ENCODE results near the gene TSPAN13.

Gene TSPAN13

DNA sequence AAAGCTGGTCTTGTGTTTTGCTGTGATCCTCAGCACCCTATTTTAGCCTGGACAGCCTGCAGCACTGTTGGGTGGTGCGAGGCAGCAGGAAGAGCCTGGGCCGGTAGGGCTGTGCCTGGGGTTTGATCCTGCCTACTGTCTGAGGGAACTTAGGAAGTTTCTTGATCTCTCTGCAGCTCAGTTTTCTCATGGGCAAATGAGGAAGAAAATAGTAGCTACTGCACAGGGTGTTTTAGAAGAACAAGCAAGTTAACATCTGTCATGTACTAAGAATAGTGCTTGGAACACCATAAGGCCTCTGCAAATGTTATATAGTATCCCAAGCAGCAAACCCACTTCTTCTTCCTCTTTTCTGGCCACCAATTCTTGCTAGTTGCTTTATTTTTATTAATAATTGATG is 63.3 kb downstream of the TSPAN13 start:
- Histone ChIP-seq H3K4me1 (ENCODE audit: control insufficient read depth in 5 of 5, insufficient read depth in 5 of 5, low read length in 5 of 5) (peaks cover 0 to 4% (median 3%) of the 10 kb centered on the region in 5 donors), H3K9me3 (ENCODE audit: control insufficient read depth in 5 of 5, low read length in 5 of 5) (peaks cover 0 to 2% (median 0%) of the 10 kb centered on the region in 5 donors), H3K27ac (ENCODE audit: low read depth, low read length) (no peak overlapping the region), H3K36me3 (ENCODE audit: control insufficient read depth in 5 of 5, insufficient read depth in 5 of 5, low read length in 5 of 5) (no peaks in the 10 kb centered on the region), H3K4me3 (ENCODE audit: low read depth in 1 of 5, low read length in 5 of 5) (no peak overlapping the region), H3K27me3 (ENCODE audit: control insufficient read depth in 5 of 5, insufficient read depth in 4 of 5, low read length in 5 of 5) (no peaks in the 10 kb centered on the region), H3K9ac (ENCODE audit: low read length in 5 of 5) (no peak overlapping the region)

DNA sequence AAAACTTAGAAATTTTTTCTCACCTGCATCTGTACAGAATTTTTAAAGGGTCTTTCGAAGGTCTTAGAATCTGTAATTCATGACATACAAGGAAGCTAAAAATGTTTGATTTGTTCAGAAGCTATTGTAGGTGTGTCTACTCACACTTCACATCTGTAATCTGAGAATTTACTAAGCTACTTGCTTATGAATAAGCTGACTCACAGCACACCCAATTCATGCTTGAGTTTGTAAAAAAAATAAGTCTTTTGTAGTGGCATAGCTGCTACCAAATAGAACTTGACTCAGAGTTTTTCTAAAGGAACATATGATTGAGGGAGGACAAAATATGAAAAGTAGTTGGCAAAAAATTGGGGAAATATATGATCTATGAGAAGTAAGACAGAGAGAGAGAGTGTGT is 64.0 kb downstream of the TSPAN13 start:
- no peak overlapping the region for H3K9ac ChIP-seq (ENCODE audit: low read length in 5 of 5)
- H3K4me1 ChIP-seq (ENCODE audit: control insufficient read depth in 5 of 5, insufficient read depth in 5 of 5, low read length in 5 of 5), result peaks cover 0 to 4% (median 3%) of the 10 kb centered on the region in 5 donors

DNA sequence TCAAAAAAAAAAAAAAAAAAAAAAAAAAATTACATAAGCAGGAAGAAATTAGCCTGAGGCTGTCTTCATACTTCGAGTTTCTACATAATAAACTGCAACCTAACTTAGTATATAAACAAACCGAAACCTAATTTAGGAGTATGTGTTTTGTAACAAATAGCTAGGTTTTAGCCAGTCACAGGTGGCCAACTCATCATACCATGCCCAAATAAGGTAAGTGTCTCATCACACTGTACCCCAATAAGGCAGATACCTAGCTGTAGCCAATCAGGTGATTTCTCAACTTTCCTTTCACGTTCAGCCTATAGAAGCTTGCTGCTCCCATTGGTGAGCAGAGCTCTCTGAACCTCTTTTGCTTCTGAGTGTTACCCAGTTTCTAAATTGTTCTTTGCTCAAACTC is 65.2 kb downstream of the TSPAN13 start:
- Histone ChIP-seq H3K27ac (ENCODE audit: low read depth, low read length) (no peak overlapping the region), H3K9ac (ENCODE audit: low read length in 5 of 5) (no peak overlapping the region), H3K4me3 (ENCODE audit: low read depth in 1 of 5, low read length in 5 of 5) (no peak overlapping the region), H3K4me1 (ENCODE audit: control insufficient read depth in 5 of 5, insufficient read depth in 5 of 5, low read length in 5 of 5) (peaks cover 0 to 4% (median 0%) of the 10 kb centered on the region in 5 donors), H3K36me3 (ENCODE audit: control insufficient read depth in 5 of 5, insufficient read depth in 5 of 5, low read length in 5 of 5) (no peaks in the 10 kb centered on the region), H3K27me3 (ENCODE audit: control insufficient read depth in 5 of 5, insufficient read depth in 4 of 5, low read length in 5 of 5) (no peaks in the 10 kb centered on the region), H3K9me3 (ENCODE audit: control insufficient read depth in 5 of 5, low read length in 5 of 5) (peaks cover 0 to 2% (median 0%) of the 10 kb centered on the region in 5 donors)

More for the DNA sequence above, 64.0 kb downstream of the TSPAN13 start:
- Histone ChIP-seq H3K27me3 (ENCODE audit: control insufficient read depth in 5 of 5, insufficient read depth in 4 of 5, low read length in 5 of 5) (no peaks in the 10 kb centered on the region), H3K27ac (ENCODE audit: low read depth, low read length) (no peak overlapping the region), H3K9me3 (ENCODE audit: control insufficient read depth in 5 of 5, low read length in 5 of 5) (peaks cover 0 to 2% (median 0%) of the 10 kb centered on the region in 5 donors), H3K4me3 (ENCODE audit: low read depth in 1 of 5, low read length in 5 of 5) (no peak overlapping the region), H3K36me3 (ENCODE audit: control insufficient read depth in 5 of 5, insufficient read depth in 5 of 5, low read length in 5 of 5) (no peaks in the 10 kb centered on the region)

DNA sequence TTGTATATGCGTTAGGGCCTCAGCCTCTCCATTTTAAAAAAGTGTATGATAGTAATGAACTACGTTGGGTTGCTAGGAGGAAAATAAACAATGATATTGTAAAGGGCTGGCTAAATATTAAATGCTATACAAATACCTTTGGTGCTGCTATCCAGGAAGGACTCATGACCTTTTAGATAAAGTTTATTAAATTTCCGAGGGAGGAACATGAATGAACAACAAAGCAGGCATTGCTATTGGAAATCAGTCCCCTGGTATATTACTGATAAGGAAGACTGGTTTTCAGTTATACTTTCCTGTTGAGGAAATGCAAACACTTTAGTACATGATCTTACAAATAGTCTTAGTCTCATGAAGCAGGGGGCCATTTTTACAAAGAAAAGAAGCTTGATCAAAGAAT is 68.5 kb downstream of the TSPAN13 start:
- Histone ChIP-seq H3K27me3 (ENCODE audit: control insufficient read depth in 5 of 5, insufficient read depth in 4 of 5, low read length in 5 of 5) (no peaks in the 10 kb centered on the region), H3K9ac (ENCODE audit: low read length in 5 of 5) (no peak overlapping the region), H3K4me3 (ENCODE audit: low read depth in 1 of 5, low read length in 5 of 5) (no peak overlapping the region), H3K9me3 (ENCODE audit: control insufficient read depth in 5 of 5, low read length in 5 of 5) (peaks cover 0 to 2% (median 0%) of the 10 kb centered on the region in 5 donors), H3K27ac (ENCODE audit: low read depth, low read length) (no peak overlapping the region), H3K4me1 (ENCODE audit: control insufficient read depth in 5 of 5, insufficient read depth in 5 of 5, low read length in 5 of 5) (no peaks in the 10 kb centered on the region), H3K36me3 (ENCODE audit: control insufficient read depth in 5 of 5, insufficient read depth in 5 of 5, low read length in 5 of 5) (no peaks in the 10 kb centered on the region)

DNA sequence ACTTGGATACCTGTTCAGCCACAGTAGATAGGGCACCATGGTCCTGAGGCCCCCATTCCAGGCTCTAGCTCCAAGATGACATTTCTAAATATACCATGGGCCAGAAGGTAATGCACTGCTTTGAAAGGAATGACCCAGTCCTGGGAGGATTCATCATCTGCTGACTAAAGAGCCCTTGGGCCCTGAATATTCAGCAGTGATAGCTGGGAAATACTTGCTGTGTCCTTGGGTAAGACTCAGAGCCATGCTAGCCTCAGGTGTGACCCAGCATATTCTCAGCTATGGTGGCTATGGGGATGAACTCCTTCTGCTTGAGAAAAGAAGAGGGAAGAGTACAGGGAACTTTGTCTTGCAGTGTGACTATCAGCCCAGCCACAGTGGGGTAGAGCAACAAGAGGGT is 72.5 kb downstream of the TSPAN13 start:
- no peaks in the 10 kb centered on the region for H3K36me3 ChIP-seq (ENCODE audit: control insufficient read depth in 5 of 5, insufficient read depth in 5 of 5, low read length in 5 of 5)
- peaks cover 0 to 4% (median 0%) of the 10 kb centered on the region in 5 donors for H3K9me3 ChIP-seq (ENCODE audit: control insufficient read depth in 5 of 5, low read length in 5 of 5)
- H3K27me3 ChIP-seq (ENCODE audit: control insufficient read depth in 5 of 5, insufficient read depth in 4 of 5, low read length in 5 of 5), result no peaks in the 10 kb centered on the region
- no peak overlapping the region for H3K9ac ChIP-seq (ENCODE audit: low read length in 5 of 5)
- no peaks in the 10 kb centered on the region for H3K4me1 ChIP-seq (ENCODE audit: control insufficient read depth in 5 of 5, insufficient read depth in 5 of 5, low read length in 5 of 5)
- H3K27ac ChIP-seq (ENCODE audit: low read depth, low read length), result no peak overlapping the region
- H3K4me3 ChIP-seq (ENCODE audit: low read depth in 1 of 5, low read length in 5 of 5), result no peak overlapping the region

DNA sequence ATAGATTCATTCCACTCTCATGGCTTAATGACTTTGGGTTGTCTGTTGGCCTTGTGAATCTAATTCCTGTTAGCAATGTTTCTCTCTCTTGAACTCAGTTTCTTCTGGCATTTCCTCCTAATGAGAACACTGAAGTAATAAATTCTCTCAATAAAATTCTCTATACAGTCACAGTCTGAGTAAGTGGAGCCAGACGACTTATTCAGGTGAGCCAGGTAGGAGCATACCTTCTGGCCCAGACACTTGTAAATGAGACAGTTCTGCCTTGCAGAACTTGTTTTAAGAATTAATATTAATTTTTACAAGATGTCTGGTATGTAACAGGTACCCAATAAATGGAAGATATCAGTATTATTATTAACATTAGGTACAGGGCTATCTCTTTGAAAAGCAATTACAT is 79.8 kb downstream of the TSPAN13 start:
- Histone ChIP-seq H3K27me3 (ENCODE audit: control insufficient read depth in 5 of 5, insufficient read depth in 4 of 5, low read length in 5 of 5) (no peaks in the 10 kb centered on the region), H3K4me1 (ENCODE audit: control insufficient read depth in 5 of 5, insufficient read depth in 5 of 5, low read length in 5 of 5) (no peaks in the 10 kb centered on the region), H3K4me3 (ENCODE audit: low read depth in 1 of 5, low read length in 5 of 5) (no peak overlapping the region), H3K9me3 (ENCODE audit: control insufficient read depth in 5 of 5, low read length in 5 of 5) (peaks cover 0 to 4% (median 0%) of the 10 kb centered on the region in 5 donors), H3K9ac (ENCODE audit: low read length in 5 of 5) (no peak overlapping the region), H3K36me3 (ENCODE audit: control insufficient read depth in 5 of 5, insufficient read depth in 5 of 5, low read length in 5 of 5) (no peaks in the 10 kb centered on the region), H3K27ac (ENCODE audit: low read depth, low read length) (no peak overlapping the region)

Measured in subcutaneous abdominal adipose tissue (tissue), 5 donors.